Stomach (tissue), 9 donors: ENCODE measurements around the gene LRIF1. TPM values are rescaled to one million over a fixed set of nuclear protein-coding genes. Genes with fewer than 3 reads are reported as not detected.

Experiments used
- DNase-seq, 2 donors: peaks; one replicate each; pipeline versions ENCODE4 v3.0.0 to v3.0.0-alpha.2; 2013 to 2019
- H3K27ac ChIP-seq, 5 donors: fragments of 200-600 bp in 4 of 5; sonication (generic) in 4 of 5; one replicate each; pipeline ENCODE4 v1.5.1; 2013 to 2019; ENCODE audit warnings: mild to moderate bottlenecking in 1 of 5, moderate library complexity in 1 of 5
- H3K27me3 ChIP-seq, 3 donors: fragments of 200-600 bp; sonication (generic); one replicate each; pipeline ENCODE4 v1.5.1; 2017 to 2019; ENCODE audit warnings: mixed run types in 1 of 3
- H3K36me3 ChIP-seq, 4 donors: fragments of 200-600 bp; sonication (generic); 1 replicate in 3 of 4; 2 replicates in 1 of 4; pipeline ENCODE4 v1.5.1; 2016 to 2019
- H3K4me1 ChIP-seq, 4 donors: fragments of 200-600 bp; sonication (generic); one replicate each; pipeline ENCODE4 v1.5.1; 2016 to 2019
- H3K4me3 ChIP-seq, 4 donors: fragments of 200-600 bp; sonication (generic) in 3 of 4; one replicate each; pipeline ENCODE4 v1.5.1; 2016 to 2019; ENCODE audit warnings: mild to moderate bottlenecking in 1 of 4
- H3K9me3 ChIP-seq, 4 donors: fragments of 200-600 bp; sonication (generic); one replicate each; pipeline ENCODE4 v1.5.1; 2016 to 2019
- EP300 ChIP-seq: sonication (generic); formaldehyde crosslinking; IDR thresholded peaks from one replicate; pipeline ENCODE4 v1.6.1; 2017; ENCODE audit warnings: antibody characterized with exemption
- POLR2A ChIP-seq, 4 donors: fragments of 450-650 bp; IDR thresholded peaks; one replicate each; pipeline ENCODE4 v1.6.1; 2016; ENCODE audit warnings: antibody characterized with exemption in 4 of 4, control low read depth in 2 of 4, mild to moderate bottlenecking in 1 of 4, moderate library complexity in 1 of 4
- POLR2AphosphoS5 ChIP-seq, 3 donors: sonication (generic); formaldehyde crosslinking; IDR thresholded peaks; one replicate each; pipeline ENCODE4 v1.6.1; 2016; ENCODE audit warnings: antibody characterized with exemption in 3 of 3
- WGBS, 5 donors: extraction: QIAGEN DNeasy Blood & Tissue Kit in 3 of 5; methylation state at CpG; one replicate each; pipeline versions ENCODE4 v1.1.5 to v1.1.7; 2013 to 2018; 5-methylcytosine and 5-hydroxymethylcytosine counted together
- intact Hi-C: fragments of 100-400 bp; cut with DNase I; formaldehyde crosslinking; loops from one replicate; pipeline ENCODE4 v1.15.1; 2023; ENCODE audit warnings: low total_unique reads
- polyA plus RNA-seq, 3 donors: library from polyadenylated mRNA; stranded (reverse); fragments of 200-250 nt; gene quantifications; one replicate each; pipeline ENCODE4 v1.2.3, GENCODE V29; 2013
- total RNA-seq, 5 donors: library from RNA; depleted of rRNA; stranded (reverse); fragments of >200 nt; gene quantifications; one replicate each; pipeline versions ENCODE4 v1.1.0 to v1.2.3, GENCODE V29; 2014 to 2016
- TF ChIP-seq, protein P1 (sequence below), 7 experiments: fragments of 450-650 bp in 4 of 7; fragments of 200-600 bp in 3 of 7; sonication (generic) in 3 of 7; IDR thresholded peaks; one replicate each; pipeline ENCODE4 v1.5.1; 2016 to 2019; ENCODE audit warnings: antibody characterized with exemption in 7 of 7, control low read depth in 2 of 7, mild to moderate bottlenecking in 1 of 7
- donor health status: healthy with polysubstance abuse.
- donor health status: Bipolar disorder and iron deficiency.
- donor health status: healthy.

Gene LRIF1
- total and polyA plus RNA-seq, 8 donors = 2.0 to 22.8 (median 5.7) TPM

DNA sequence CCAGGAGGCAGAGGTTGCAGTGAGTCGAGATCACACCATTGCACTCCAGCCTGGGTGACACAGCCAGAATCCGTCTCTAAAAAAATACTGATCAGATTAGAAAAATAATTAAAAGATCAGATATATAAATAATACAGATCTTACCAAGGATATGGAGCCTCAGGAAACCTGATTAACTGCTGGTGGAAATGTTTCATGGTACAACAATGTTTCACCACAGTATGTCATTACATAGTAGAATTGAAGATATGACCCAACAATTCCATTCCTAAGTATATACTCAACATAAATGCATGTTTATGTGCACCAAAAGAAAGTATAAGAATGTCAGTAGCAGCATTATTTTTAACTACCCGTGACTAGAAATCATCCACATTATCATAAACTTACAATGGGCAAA is 49.0 kb downstream of the LRIF1 start:
- Histone ChIP-seq H3K9me3 (peaks cover 0 to 17% (median 5%) of the 10 kb centered on the region in 4 donors), H3K4me1 (no peaks in the 10 kb centered on the region), H3K27ac (no peak overlapping the region), H3K36me3 (no peaks in the 10 kb centered on the region), H3K27me3 (no peaks in the 10 kb centered on the region), H3K4me3 (no peak overlapping the region)
- intact Hi-C loops = no loop called here
- no peak for DNase-seq
- TF ChIP-seq POLR2A (IDR thresholded peaks at IDR 0.05) (no peak), POLR2AphosphoS5 (IDR thresholded peaks at IDR 0.05) (no peak), EP300 (no peak)
- TF ChIP-seq, protein P1, sequence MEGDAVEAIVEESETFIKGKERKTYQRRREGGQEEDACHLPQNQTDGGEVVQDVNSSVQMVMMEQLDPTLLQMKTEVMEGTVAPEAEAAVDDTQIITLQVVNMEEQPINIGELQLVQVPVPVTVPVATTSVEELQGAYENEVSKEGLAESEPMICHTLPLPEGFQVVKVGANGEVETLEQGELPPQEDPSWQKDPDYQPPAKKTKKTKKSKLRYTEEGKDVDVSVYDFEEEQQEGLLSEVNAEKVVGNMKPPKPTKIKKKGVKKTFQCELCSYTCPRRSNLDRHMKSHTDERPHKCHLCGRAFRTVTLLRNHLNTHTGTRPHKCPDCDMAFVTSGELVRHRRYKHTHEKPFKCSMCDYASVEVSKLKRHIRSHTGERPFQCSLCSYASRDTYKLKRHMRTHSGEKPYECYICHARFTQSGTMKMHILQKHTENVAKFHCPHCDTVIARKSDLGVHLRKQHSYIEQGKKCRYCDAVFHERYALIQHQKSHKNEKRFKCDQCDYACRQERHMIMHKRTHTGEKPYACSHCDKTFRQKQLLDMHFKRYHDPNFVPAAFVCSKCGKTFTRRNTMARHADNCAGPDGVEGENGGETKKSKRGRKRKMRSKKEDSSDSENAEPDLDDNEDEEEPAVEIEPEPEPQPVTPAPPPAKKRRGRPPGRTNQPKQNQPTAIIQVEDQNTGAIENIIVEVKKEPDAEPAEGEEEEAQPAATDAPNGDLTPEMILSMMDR (IDR thresholded peaks at IDR 0.05) = no peak
- 87 to 98% (median 89%) methylated on average over 3 of the region's 3 CpGs for WGBS, 5 donors

DNA sequence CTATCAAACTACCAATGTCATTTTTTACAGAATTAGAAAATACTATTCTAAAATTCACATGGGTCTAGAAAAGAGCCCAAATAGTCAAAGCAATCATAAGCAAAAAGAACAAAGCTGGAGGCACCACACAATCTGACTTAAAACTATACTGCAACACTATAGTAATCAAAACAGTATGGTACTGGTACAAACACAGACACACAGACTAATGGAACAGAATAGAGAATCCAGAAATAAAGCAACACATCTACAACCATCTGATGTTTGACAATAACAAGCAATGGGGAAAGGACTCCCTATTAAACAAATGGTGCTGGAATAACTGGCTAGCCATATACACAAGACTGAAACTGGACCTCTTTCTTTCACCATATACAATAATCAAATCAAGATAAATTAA is 50.9 kb downstream of the LRIF1 start:
- no peaks in the 10 kb centered on the region for H3K4me1 ChIP-seq
- no peak overlapping the region for H3K27ac ChIP-seq
- H3K27me3 ChIP-seq = no peaks in the 10 kb centered on the region
- no peak for DNase-seq
- H3K4me3 ChIP-seq = no peak overlapping the region
- intact Hi-C loops = no loop called here
- H3K36me3 ChIP-seq = no peaks in the 10 kb centered on the region
- TF ChIP-seq, protein P1 (IDR thresholded peaks at IDR 0.05) = no peak
- no peak for TF ChIP-seq EP300
- TF ChIP-seq POLR2AphosphoS5 (IDR thresholded peaks at IDR 0.05) = no peak
- TF ChIP-seq POLR2A (IDR thresholded peaks at IDR 0.05) = no peak
- peaks cover 0 to 17% (median 5%) of the 10 kb centered on the region in 4 donors for H3K9me3 ChIP-seq

DNA sequence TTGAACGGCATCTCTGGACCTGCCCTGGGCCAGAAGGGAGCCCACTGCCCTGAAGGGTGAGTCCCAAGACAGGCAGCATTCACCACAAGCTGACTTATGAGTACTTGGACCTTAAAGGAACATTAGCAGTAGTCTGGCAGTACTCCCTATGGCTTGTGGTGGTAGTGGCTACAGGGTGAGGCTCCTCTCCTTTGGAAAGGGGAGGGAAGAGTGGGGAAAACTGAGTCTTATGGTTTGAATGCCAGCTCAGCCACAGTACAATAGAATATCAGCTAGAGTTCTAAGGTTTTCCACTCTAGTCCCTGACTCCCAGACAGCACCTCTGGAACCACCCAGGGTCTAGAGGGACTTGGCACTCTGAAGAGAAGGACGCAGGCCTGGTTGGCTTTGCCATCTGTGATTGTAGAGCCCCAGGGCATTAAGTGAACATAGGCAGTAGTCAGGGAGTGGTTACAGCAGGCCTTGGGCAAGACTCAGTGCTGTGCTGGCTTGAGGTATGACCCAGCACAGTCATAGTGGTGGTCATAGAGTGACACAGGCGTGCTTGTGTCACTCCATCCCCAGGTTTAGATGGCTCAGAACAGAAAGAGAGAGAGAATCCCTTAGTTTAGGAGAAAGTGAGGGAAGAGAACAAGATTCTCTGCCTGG is 59.7 kb downstream of the LRIF1 start:
- WGBS, 5 donors = 73 to 81% (median 76%) methylated on average over 3 of the region's 3 CpGs
- DNase-seq = no peak
- no peaks in the 10 kb centered on the region for H3K27me3 ChIP-seq
- H3K4me3 ChIP-seq = no peak overlapping the region
- H3K4me1 ChIP-seq = no peaks in the 10 kb centered on the region
- no peak overlapping the region for H3K27ac ChIP-seq
- intact Hi-C loops = no loop called here
- H3K36me3 ChIP-seq = peaks cover 0 to 6% (median 2%) of the 10 kb centered on the region in 4 donors
- TF ChIP-seq POLR2AphosphoS5 (IDR thresholded peaks at IDR 0.05) (no peak), POLR2A (IDR thresholded peaks at IDR 0.05) (no peak), EP300 (no peak)
- TF ChIP-seq, protein P1 (IDR thresholded peaks at IDR 0.05) = no peak
- no peaks in the 10 kb centered on the region for H3K9me3 ChIP-seq

DNA sequence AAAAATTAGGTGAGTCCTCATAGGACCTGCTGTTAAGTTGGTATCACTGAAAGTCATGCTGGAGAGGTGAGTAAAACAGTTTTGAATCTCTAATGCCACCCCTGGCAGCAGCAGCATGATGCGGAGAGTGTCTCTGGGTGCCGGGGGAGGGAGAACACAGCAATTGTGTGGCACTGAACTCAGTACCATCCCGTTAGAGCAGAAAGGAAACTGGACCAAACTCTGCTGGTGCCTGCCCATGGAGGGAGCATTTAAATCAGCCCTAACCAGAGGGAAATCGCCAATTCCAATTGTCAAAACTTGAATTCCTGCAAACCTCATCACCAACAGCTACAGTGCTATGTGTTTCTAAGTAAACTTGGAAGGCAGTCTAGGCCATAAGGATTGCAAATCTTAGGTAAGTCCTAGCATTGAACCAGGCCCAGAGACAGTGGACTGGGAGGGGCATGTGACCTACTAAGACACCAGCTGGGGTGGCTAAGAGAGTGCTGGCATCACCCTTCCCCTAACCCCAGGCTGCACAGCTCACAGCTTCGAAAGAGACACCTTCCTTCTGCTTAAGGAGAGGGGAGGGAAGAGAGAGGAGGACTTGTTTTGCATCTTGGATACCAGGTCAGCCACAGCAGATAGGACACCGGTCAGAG is 60.8 kb downstream of the LRIF1 start:
- peaks cover 0 to 6% (median 2%) of the 10 kb centered on the region in 4 donors for H3K36me3 ChIP-seq
- H3K27ac ChIP-seq = no peak overlapping the region
- no peak overlapping the region for H3K4me3 ChIP-seq
- no peaks in the 10 kb centered on the region for H3K4me1 ChIP-seq
- intact Hi-C loops = no loop called here
- TF ChIP-seq POLR2AphosphoS5 (IDR thresholded peaks at IDR 0.05) = no peak
- TF ChIP-seq POLR2A (IDR thresholded peaks at IDR 0.05) = no peak
- TF ChIP-seq, protein P1 (IDR thresholded peaks at IDR 0.05) = no peak
- DNase-seq = no peak
- H3K27me3 ChIP-seq = no peaks in the 10 kb centered on the region
- no peaks in the 10 kb centered on the region for H3K9me3 ChIP-seq
- WGBS, 5 donors = 77 to 83% (median 79%) methylated on average over 6 of the region's 6 CpGs
